HG03432 (cell line): Measurements from ENCODE around the gene FLNC.

ENCODE experiments used
- ATAC-seq: cut with Tn5 transposase; IDR thresholded peaks from one replicate; pipeline ENCODE4 v1.9.1; 2021; ENCODE audit warnings: mild to moderate bottlenecking, moderate library complexity; ENCODE audit not compliant: unreplicated experiment

The FLNC gene

DNA sequence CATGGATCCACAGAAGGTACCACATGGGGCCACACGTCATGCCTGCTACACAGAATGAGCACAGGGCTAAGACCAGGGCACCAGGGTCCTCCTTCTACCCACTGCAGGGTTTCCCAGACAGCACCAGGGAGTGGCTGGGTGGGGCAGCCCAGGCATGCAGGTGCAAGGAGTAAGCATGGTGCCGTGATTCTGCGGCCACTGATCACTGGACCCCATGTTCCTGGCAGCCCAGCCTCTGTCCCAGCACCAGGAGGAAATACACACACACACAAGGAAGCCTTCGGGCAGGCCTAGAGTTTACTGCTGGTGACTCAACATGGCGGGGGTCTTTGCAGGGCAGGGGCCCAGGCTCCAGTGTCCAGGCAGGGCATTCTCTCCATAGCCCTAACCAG is 46.4 kb downstream of the FLNC start:
- ATAC-seq: no peak

- no peak for ATAC-seq
These were observed 47.0 kb downstream of the FLNC start for GRCh38 chr7:128876978-128877755.

DNA sequence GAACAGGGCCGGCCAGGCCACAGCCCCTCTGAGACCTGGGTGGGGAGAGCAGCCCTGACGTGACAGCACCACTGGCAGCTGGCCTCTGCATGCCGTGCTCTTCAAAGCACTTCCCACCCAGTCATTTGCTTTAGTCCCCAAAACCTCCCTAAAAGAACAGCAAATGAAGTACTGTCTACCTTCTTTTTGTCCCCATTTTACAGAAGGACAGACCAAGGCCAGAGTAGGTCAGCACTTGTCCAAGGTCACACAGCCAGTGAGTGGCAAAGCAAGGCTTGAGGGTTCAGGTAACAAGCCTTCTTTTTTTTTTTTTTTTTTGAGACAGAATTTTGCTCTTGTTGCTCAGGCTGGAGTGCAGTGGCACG is 47.5 kb downstream of the FLNC start:
- ATAC-seq: no peak

GRCh38 chr7:128878226-128879105 is 48.3 kb downstream of the FLNC start:
- no peak for ATAC-seq

DNA sequence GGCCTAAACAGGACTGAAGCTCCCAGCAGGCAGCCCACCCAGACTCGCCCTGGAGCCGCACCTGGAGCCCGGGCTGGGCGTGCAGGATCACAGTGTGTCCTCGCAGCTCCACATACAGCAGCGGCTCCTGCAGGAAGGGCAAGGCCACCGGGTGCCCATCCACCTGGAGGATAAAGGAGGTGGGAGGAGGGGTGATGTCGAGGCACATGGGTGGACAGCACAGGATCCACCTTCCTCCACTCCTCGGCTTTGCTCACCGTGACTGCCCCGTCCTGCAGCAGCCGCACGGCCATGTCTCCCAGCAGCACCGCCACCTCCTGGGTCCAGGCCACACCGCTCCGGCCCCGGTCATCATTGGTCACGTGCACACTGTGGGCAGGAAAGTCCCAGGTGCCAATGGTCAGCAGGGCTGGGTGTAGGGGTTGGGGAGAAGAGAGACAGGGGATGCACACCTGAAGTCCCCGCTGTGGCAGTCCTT is 49.3 kb downstream of the FLNC start:
- no peak for ATAC-seq

- no peak for ATAC-seq
These were observed 49.9 kb downstream of the FLNC start for GRCh38 chr7:128879939-128880746.

- no peak for ATAC-seq
These were observed 50.7 kb downstream of the FLNC start for GRCh38 chr7:128880791-128881457.

GRCh38 chr7:128881458-128882125 is 51.4 kb downstream of the FLNC start:
- ATAC-seq: no peak

DNA sequence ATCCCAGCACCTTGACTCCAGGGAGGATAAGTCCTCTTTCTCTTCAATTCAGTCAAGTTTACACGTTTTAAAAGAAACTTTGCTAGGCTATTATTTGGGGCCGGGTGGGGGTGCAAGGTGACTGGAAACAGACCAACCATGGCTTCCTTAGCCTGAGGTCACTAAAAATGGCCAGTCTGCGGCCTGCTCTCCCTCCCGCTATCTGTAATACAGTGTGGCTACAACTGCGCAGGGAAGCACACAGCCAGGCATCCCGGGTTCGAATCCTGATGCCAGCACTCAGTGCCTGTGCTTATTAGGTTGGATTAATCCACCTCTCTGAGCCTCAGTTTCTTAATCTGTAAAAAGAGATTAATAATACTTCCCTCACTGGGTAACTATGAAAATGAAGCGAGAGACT is 51.9 kb downstream of the FLNC start:
- no peak for ATAC-seq

GRCh38 chr7:128883622-128884448 is 53.6 kb downstream of the FLNC start:
- peak; percentile 69 for ATAC-seq

DNA sequence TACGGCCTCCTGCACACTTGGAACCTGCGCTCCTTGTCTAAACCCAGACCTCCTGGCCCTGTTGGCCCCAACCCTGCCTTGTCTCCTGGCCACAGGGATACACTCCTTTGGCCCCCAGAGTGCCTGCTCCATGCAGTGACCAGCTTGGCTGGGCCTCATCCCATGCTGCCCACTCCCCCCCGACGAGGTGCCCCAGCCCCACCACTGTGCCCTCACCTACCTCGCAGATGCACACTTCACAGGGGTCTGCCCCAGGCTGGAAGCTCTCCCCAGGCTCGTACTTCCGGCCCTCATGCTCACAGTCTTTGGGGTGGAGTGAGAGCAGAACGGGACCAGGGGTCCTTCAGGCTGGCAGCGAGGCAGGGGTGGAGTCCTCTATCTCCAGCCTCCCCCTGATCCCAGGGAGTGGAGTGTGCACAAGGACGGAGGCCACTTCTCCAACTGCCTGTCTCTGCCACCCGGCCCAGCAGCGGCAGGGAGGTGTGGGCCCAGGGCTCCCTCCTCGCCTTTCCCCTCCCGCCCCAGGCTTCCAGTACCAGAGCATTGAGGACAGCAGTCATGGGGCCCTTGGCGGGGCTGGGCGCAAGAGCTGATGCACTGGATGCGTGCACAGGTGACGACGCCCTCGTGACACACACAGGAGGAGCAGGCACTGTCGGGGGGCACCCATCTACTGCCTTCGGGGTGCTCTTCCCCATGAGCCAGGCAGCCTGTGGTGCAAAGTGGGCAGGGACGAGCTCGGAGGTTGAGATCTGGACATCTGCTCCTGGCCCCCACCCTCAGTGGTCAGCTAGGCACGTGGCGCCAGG is 54.6 kb downstream of the FLNC start:
- no peak for ATAC-seq

- ATAC-seq: no peak
These were observed 55.4 kb downstream of the FLNC start for GRCh38 chr7:128885370-128886187.

- no peak for ATAC-seq
These were observed 56.4 kb downstream of the FLNC start for GRCh38 chr7:128886391-128887168.

- ATAC-seq: no peak
These were observed 57.2 kb downstream of the FLNC start for GRCh38 chr7:128887169-128888038.

DNA sequence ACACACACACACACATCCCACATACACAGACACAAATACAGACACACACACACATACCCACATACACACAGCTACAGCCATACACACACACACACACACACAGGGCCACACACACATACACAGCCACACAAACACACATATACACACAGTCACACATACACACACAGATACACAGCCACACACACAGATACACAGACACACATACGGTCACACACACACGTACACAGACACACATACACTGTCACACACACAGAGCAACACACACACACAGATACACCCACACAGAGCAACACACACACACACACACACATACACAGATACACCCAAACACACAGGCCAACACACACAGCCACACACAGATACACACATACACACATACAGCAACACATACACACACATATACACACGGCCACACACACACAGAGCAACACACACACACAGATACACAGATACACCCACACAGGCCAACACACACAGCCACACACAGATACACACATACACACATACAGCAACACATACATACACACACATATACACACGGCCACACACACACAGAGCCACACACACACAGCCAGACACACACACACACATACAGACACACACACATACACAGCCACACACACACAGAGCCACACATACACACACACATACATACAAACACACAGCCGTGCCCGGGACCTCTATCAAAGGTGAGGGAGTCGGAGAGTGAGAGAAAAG is 58.0 kb downstream of the FLNC start:
- ATAC-seq: no peak
